ENCODE results near the gene NMNAT2.
A peak's percentile ranks its signal among the peaks of the same experiment; 100 is the strongest.
"Not testable (repeated sequence)": the region's sequence is repeated elsewhere in the genome, so short reads cannot be mapped to it uniquely, and the experiment has no call there.

The NMNAT2 gene

GRCh38 chr1:183243161-183244050, 174.8 kb downstream of the NMNAT2 start:
- DNase-seq (ENCODE audit: insufficient read length, low spot score) (no peak), FAIRE-seq (no peak)

GRCh38 chr1:183242556-183242955, 175.6 kb downstream of the NMNAT2 start:
- DNase-seq (ENCODE audit: insufficient read length, low spot score): no peak
- FAIRE-seq: no peak

- no peak for FAIRE-seq
- no peak for DNase-seq (ENCODE audit: insufficient read length, low spot score)
Measured at GRCh38 chr1:183241471-183241870, 176.7 kb downstream of the NMNAT2 start.

GRCh38 chr1:183240853-183241252, 177.3 kb downstream of the NMNAT2 start:
- not testable (repeated sequence) for FAIRE-seq; DNase-seq (ENCODE audit: insufficient read length, low spot score)

- DNase-seq (ENCODE audit: insufficient read length, low spot score) (no peak), FAIRE-seq (no peak)
Measured at GRCh38 chr1:183240526-183240825, 177.7 kb downstream of the NMNAT2 start.

- FAIRE-seq (no peak), DNase-seq (ENCODE audit: insufficient read length, low spot score) (no peak)
Measured at GRCh38 chr1:183239793-183240525, 178.2 kb downstream of the NMNAT2 start.

GRCh38 chr1:183239220-183239742, 178.9 kb downstream of the NMNAT2 start:
- FAIRE-seq: no peak
- no peak for DNase-seq (ENCODE audit: insufficient read length, low spot score)

GRCh38 chr1:183238071-183238470, 180.1 kb downstream of the NMNAT2 start:
- FAIRE-seq: no peak
- DNase-seq (ENCODE audit: insufficient read length, low spot score): peak; percentile 22

GRCh38 chr1:183237046-183237445, 181.1 kb downstream of the NMNAT2 start:
- FAIRE-seq: no peak
- DNase-seq (ENCODE audit: insufficient read length, low spot score): no peak

GRCh38 chr1:183236158-183236725, 181.9 kb downstream of the NMNAT2 start:
- no peak for FAIRE-seq
- DNase-seq (ENCODE audit: insufficient read length, low spot score): no peak

GRCh38 chr1:183235503-183235902, 182.7 kb downstream of the NMNAT2 start:
- no peak for DNase-seq (ENCODE audit: insufficient read length, low spot score)
- FAIRE-seq: no peak

GRCh38 chr1:183234660-183235476, 183.3 kb downstream of the NMNAT2 start:
- peak; percentile 78 for DNase-seq (ENCODE audit: insufficient read length, low spot score)
- peak; percentile 28 for FAIRE-seq

GRCh38 chr1:183233113-183233512, 185.1 kb downstream of the NMNAT2 start:
- no peak for FAIRE-seq
- no peak for DNase-seq (ENCODE audit: insufficient read length, low spot score)

GRCh38 chr1:183231545-183231944, 186.6 kb downstream of the NMNAT2 start:
- FAIRE-seq: no peak
- DNase-seq (ENCODE audit: insufficient read length, low spot score): no peak

GRCh38 chr1:183230413-183230812, 187.8 kb downstream of the NMNAT2 start:
- peak; percentile 51 for DNase-seq (ENCODE audit: insufficient read length, low spot score)
- FAIRE-seq: no peak

GRCh38 chr1:183228347-183229220, 189.6 kb downstream of the NMNAT2 start:
- FAIRE-seq (no peak), DNase-seq (ENCODE audit: insufficient read length, low spot score) (no peak)

GRCh38 chr1:183227422-183228346, 190.5 kb downstream of the NMNAT2 start:
- FAIRE-seq (no peak), DNase-seq (ENCODE audit: insufficient read length, low spot score) (peak; percentile 57)

- DNase-seq (ENCODE audit: insufficient read length, low spot score) (no peak), FAIRE-seq (no peak)
Measured at GRCh38 chr1:183226963-183227362, 191.2 kb downstream of the NMNAT2 start.

- DNase-seq (ENCODE audit: insufficient read length, low spot score) (no peak), FAIRE-seq (no peak)
Measured at GRCh38 chr1:183226361-183226760, 191.8 kb downstream of the NMNAT2 start.
